Activated T-helper 9 cell treated with anti-CD3 and anti-CD28 coated beads, Interleukin-2, amount 50 U/mL, for 16 hours (primary cell): ENCODE results near the gene ECE1.
"Not testable (repeated sequence)": the region's sequence is repeated elsewhere in the genome, so short reads cannot be mapped to it uniquely, and the experiment has no call there.

ENCODE experiments used
- DNase-seq: peaks from one replicate; pipeline ENCODE4 v3.0.0-alpha.2; 2020; ENCODE audit warnings: low read depth

ECE1 gene

GRCh38 chr1:21291964-21292363, 1.7 kb upstream of the ECE1 start:
- no peak for DNase-seq

GRCh38 chr1:21291184-21291583, 921 bp upstream of the ECE1 start:
- no peak for DNase-seq

GRCh38 chr1:21290546-21290944, 282 bp upstream of the ECE1 start:
- DNase-seq = no peak

GRCh38 chr1:21289127-21289526, 1.1 kb downstream of the ECE1 start:
- no peak for DNase-seq

GRCh38 chr1:21287905-21288514, 2.3 kb downstream of the ECE1 start:
- DNase-seq = no peak

- DNase-seq = not testable (repeated sequence)
Observed at GRCh38 chr1:21285386-21285785, 4.9 kb downstream of the ECE1 start.

GRCh38 chr1:21285055-21285372, 5.2 kb downstream of the ECE1 start:
- no peak for DNase-seq

GRCh38 chr1:21284206-21285054, 5.8 kb downstream of the ECE1 start:
- DNase-seq = no peak

- no peak for DNase-seq
Observed at GRCh38 chr1:21283524-21283923, 6.7 kb downstream of the ECE1 start.

GRCh38 chr1:21282020-21282419, 8.2 kb downstream of the ECE1 start:
- not testable (repeated sequence) for DNase-seq

GRCh38 chr1:21280482-21280881, 9.8 kb downstream of the ECE1 start:
- DNase-seq = no peak

- no peak for DNase-seq
Observed at GRCh38 chr1:21280011-21280471, 10.2 kb downstream of the ECE1 start.

- no peak for DNase-seq
Observed at GRCh38 chr1:21278860-21279845, 11.1 kb downstream of the ECE1 start.

- DNase-seq = no peak
Observed at GRCh38 chr1:21278208-21278859, 11.9 kb downstream of the ECE1 start.

- no peak for DNase-seq
Observed at GRCh38 chr1:21277180-21277579, 13.1 kb downstream of the ECE1 start.

GRCh38 chr1:21272540-21272939, 17.7 kb downstream of the ECE1 start:
- DNase-seq = no peak

GRCh38 chr1:21271550-21271949, 18.7 kb downstream of the ECE1 start:
- no peak for DNase-seq

- DNase-seq = peak; percentile 72
Observed at GRCh38 chr1:21270086-21270689, 20.1 kb downstream of the ECE1 start.

- no peak for DNase-seq
Observed at GRCh38 chr1:21269461-21270085, 20.7 kb downstream of the ECE1 start.

- no peak for DNase-seq
Observed at GRCh38 chr1:21268281-21269239, 21.7 kb downstream of the ECE1 start.
